Smooth muscle cell (in vitro differentiated cells): ENCODE data around the gene PPHLN1. TPM values are rescaled to one million over a fixed set of nuclear protein-coding genes. Genes with fewer than 3 reads are reported as not detected.

ENCODE experiments used
- DNase-seq: peaks from one replicate; lab custom pipeline; 2025; ENCODE audit not compliant: unreplicated experiment; lab: John Stamatoyannopoulos, UW
- H2AFZ ChIP-seq: fragments of 200-600 bp; sonication (generic); 2 replicates; pipeline ENCODE4 v1.6.0; 2016; ENCODE audit warnings: antibody characterized with exemption, low read depth, mild to moderate bottlenecking
- H3F3A ChIP-seq: fragments of 200-600 bp; sonication (generic); 2 replicates; pipeline ENCODE4 v1.6.0; 2017; ENCODE audit warnings: antibody characterized with exemption, low read depth
- H3K27ac ChIP-seq: fragments of 200-600 bp; sonication (generic); 2 replicates; pipeline ENCODE4 v1.5.1; 2016; ENCODE audit warnings: low read depth, mild to moderate bottlenecking
- H3K27me3 ChIP-seq: fragments of 200-600 bp; sonication (generic); 2 replicates; pipeline ENCODE4 v1.6.1; 2016; ENCODE audit warnings: low read depth, mild to moderate bottlenecking
- H3K36me3 ChIP-seq: fragments of 200-600 bp; sonication (generic); 2 replicates; pipeline ENCODE4 v1.5.1; 2016; ENCODE audit warnings: low read depth
- H3K4me1 ChIP-seq: fragments of 200-600 bp; sonication (generic); 2 replicates; pipeline ENCODE4 v1.5.1; 2016; ENCODE audit warnings: low read depth
- H3K4me2 ChIP-seq: fragments of 200-600 bp; sonication (generic); 2 replicates; pipeline ENCODE4 v1.6.0; 2016; ENCODE audit warnings: mild to moderate bottlenecking
- H3K4me3 ChIP-seq: fragments of 200-600 bp; sonication (generic); 2 replicates; pipeline ENCODE4 v1.5.1; 2016; ENCODE audit warnings: mild to moderate bottlenecking
- H3K79me2 ChIP-seq: fragments of 200-600 bp; sonication (generic); 2 replicates; pipeline ENCODE4 v1.6.0; 2016; ENCODE audit warnings: low read depth, mild to moderate bottlenecking
- H3K9ac ChIP-seq: fragments of 200-600 bp; sonication (generic); 2 replicates; pipeline ENCODE4 v1.6.0; 2016; ENCODE audit warnings: low read depth
- H3K9me3 ChIP-seq: fragments of 200-600 bp; sonication (generic); replicated peaks from 2 replicates; pipeline ENCODE4 v1.5.1; 2016; ENCODE audit warnings: low read depth
- H4K20me1 ChIP-seq: fragments of 200-600 bp; sonication (generic); 2 replicates; pipeline ENCODE4 v1.6.0; 2016; ENCODE audit warnings: low read depth
- CTCF ChIP-seq: fragments of 200-600 bp; sonication (generic); IDR thresholded peaks from 2 replicates; pipeline ENCODE4 v1.5.1; 2017; ENCODE audit warnings: borderline replicate concordance, mild to moderate bottlenecking, antibody characterized with exemption; ENCODE audit not compliant: insufficient read depth, poor library complexity, severe bottlenecking
- WGBS: methylation state at CpG from one replicate; pipeline ENCODE4 v1.1.7; 2016; ENCODE audit warnings: low lambda C conversion rate; 5-methylcytosine and 5-hydroxymethylcytosine counted together
- polyA plus RNA-seq: library from polyadenylated mRNA; unstranded; fragments of >200 nt; fragmentation: Nextera tagmentation; extraction: Ambion mirVana; gene quantifications from 2 replicates; pipeline ENCODE4 v1.2.1, GENCODE V29; 2016
- total RNA-seq: library from RNA; depleted of rRNA; stranded (reverse); fragments of >200 nt; gene quantifications from 2 replicates; pipeline ENCODE4 v1.2.3, GENCODE V29; 2014

The PPHLN1 gene
- total and polyA plus RNA-seq, 2 experiments from 2014 or later: 49.2 to 59.6 TPM

- no peak for DNase-seq
- no peaks in the 10 kb centered on the region for H3K9me3 ChIP-seq
- peaks cover 21% of the 10 kb centered on the region for H4K20me1 ChIP-seq
- no peaks in the 10 kb centered on the region for H3K36me3 ChIP-seq
- TF ChIP-seq CTCF: no peak
- no peak overlapping the region for H3K4me3 ChIP-seq
- no peaks in the 10 kb centered on the region for H3K27me3 ChIP-seq
- no peak overlapping the region for H3K27ac ChIP-seq
- H3K4me2 ChIP-seq: no peak overlapping the region
- no peak overlapping the region for H3K9ac ChIP-seq
- H2AFZ ChIP-seq: no peak overlapping the region
- H3K4me1 ChIP-seq: no peaks in the 10 kb centered on the region
- H3K79me2 ChIP-seq: peaks cover 7% of the 10 kb centered on the region
- H3F3A ChIP-seq: no peaks in the 10 kb centered on the region
Measured at GRCh38 chr12:42362647-42363260, 36.8 kb downstream of the PPHLN1 start.

GRCh38 chr12:42364692-42365091, 38.7 kb downstream of the PPHLN1 start:
- no peak overlapping the region for H3K4me3 ChIP-seq
- peaks cover 21% of the 10 kb centered on the region for H4K20me1 ChIP-seq
- H3K4me2 ChIP-seq: no peak overlapping the region
- no peak for TF ChIP-seq CTCF
- H3K27ac ChIP-seq: no peak overlapping the region
- H3F3A ChIP-seq: no peaks in the 10 kb centered on the region
- H2AFZ ChIP-seq: no peak overlapping the region
- DNase-seq: no peak
- peaks cover 7% of the 10 kb centered on the region for H3K79me2 ChIP-seq
- H3K27me3 ChIP-seq: no peaks in the 10 kb centered on the region
- H3K36me3 ChIP-seq: no peaks in the 10 kb centered on the region
- WGBS: 61% methylated on average over 9 of the region's 9 CpGs
- no peaks in the 10 kb centered on the region for H3K9me3 ChIP-seq
- H3K4me1 ChIP-seq: no peaks in the 10 kb centered on the region
- no peak overlapping the region for H3K9ac ChIP-seq

- Histone ChIP-seq H3K27me3 (no peaks in the 10 kb centered on the region), H3K9ac (no peak overlapping the region), H3K4me2 (no peak overlapping the region), H3K27ac (no peak overlapping the region), H3K4me3 (no peak overlapping the region), H3K9me3 (no peaks in the 10 kb centered on the region), H3K79me2 (peaks cover 7% of the 10 kb centered on the region), H4K20me1 (peaks cover 21% of the 10 kb centered on the region), H3K36me3 (no peaks in the 10 kb centered on the region), H2AFZ (no peak overlapping the region), H3F3A (no peaks in the 10 kb centered on the region), H3K4me1 (no peaks in the 10 kb centered on the region)
- no peak for DNase-seq
- 97% methylated on average over 5 of the region's 5 CpGs for WGBS
- no peak for TF ChIP-seq CTCF
Measured at GRCh38 chr12:42365486-42365885, 39.5 kb downstream of the PPHLN1 start.

- 65% methylated on average over 4 of the region's 4 CpGs for WGBS
- H3K9ac ChIP-seq: no peak overlapping the region
Measured at GRCh38 chr12:42370013-42370412, 44.0 kb downstream of the PPHLN1 start.

More at GRCh38 chr12:42370013-42370412, 44.0 kb downstream of the PPHLN1 start:
- Histone ChIP-seq H3K36me3 (no peaks in the 10 kb centered on the region), H3K27me3 (no peaks in the 10 kb centered on the region), H4K20me1 (peaks cover 23% of the 10 kb centered on the region), H3K79me2 (peaks cover 13% of the 10 kb centered on the region), H3K4me2 (no peak overlapping the region), H3K27ac (no peak overlapping the region), H2AFZ (no peak overlapping the region), H3K9me3 (no peaks in the 10 kb centered on the region), H3K4me3 (no peak overlapping the region), H3K4me1 (no peaks in the 10 kb centered on the region), H3F3A (no peaks in the 10 kb centered on the region)
- DNase-seq: no peak
- no peak for TF ChIP-seq CTCF
